ENCODE measurements around the gene TOMM40L.

TOMM40L gene

DNA sequence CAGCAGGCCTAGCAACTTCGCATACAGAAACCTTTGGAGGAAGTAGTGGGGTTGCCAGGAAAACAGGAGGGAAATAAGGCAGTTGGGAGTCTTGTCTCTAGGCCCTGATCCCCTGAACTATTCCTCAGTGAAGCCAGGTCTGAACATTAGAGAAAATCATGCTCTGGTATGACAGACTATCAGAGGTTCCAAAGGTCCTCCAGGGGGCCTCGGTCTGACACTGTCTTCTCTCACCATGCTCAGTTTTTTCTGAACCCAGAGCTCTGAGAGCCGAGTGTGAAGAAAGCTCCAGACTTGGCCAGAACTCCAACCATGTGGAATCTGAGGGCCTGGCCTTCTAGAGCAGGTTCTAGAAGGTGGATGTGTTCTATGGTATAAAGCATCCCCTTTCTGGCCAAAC, 4.0 kb downstream of the TOMM40L start:
- TF ChIP-seq CTCF (IDR thresholded peaks at IDR 0.05; ENCODE audit: low read length, missing control alignments), result no peak
- DNase-seq (ENCODE audit: low read depth), result peak; percentile 13
- no peak overlapping the region for H3K4me3 ChIP-seq (replicated peaks; ENCODE audit: low read depth, low read length)

GRCh38 chr1:161230762-161231161, 4.9 kb downstream of the TOMM40L start:
- no peak for DNase-seq (ENCODE audit: low read depth)
- no peak for TF ChIP-seq CTCF (IDR thresholded peaks at IDR 0.05; ENCODE audit: low read length, missing control alignments)
- no peak overlapping the region for H3K4me3 ChIP-seq (replicated peaks; ENCODE audit: low read depth, low read length)

DNA sequence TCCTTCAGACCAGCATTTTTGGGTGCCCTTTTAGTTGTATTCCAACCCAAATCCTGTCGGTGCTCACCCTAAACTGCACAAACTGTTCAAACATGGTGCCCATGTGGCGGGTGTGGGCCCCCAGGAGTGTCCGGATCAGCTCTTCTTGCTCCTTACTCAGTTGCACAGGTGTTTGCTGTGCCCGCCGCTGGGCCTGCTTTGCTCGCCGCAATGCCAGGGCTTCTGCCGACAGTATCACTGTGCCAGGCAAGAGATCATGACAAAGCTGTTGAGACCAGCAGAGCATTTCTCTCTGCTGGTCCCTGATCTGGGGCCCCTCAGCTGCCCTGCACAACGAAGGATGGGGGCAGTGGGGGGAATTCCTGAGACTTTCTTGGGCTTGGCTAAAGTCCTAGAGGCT, 7.2 kb downstream of the TOMM40L start:
- no peak for TF ChIP-seq CTCF (IDR thresholded peaks at IDR 0.05; ENCODE audit: low read length, missing control alignments)
- DNase-seq (ENCODE audit: low read depth), result no peak
- H3K4me3 ChIP-seq (replicated peaks; ENCODE audit: low read depth, low read length), result no peak overlapping the region

DNA sequence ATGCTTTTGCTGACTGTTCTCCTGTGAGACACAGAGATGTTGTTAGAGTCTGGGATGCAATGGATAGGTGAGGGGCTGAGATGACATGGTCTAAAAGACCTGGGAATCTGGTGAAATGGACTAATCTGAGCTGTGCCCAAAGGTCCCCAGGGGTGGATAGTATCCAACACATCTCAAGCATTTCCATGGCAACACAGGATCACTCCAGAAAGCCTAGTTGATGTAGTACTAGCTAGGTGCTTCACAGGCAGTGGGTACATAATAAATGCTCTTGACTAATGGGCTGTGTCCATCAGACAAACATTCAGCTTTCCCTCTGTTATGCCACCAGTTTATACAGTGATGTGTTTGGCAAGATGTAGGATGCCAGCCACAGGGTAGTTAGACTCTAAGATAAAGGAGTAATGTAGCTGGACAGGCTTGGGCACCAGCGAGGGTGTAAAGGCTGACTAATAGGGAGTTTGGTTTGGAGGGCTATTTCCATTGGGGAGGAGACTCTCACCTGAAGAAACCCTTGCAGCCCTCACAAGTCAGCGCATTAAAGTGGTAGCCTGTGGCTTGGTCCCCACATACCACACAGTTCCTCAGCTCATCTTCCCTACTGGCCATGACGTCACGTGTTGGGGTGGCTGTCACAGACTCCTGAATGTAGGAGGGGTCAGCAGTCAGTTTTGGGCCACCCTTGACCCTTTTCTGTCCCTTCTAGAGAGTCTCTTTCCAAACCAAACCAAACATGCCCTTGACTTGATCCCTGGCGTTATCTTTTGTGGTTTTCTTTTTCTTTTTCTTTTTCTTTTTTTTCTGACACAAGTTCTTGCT, 10.3 kb downstream of the TOMM40L start:
- no peak for DNase-seq (ENCODE audit: low read depth)
- TF ChIP-seq CTCF (IDR thresholded peaks at IDR 0.05; ENCODE audit: low read length, missing control alignments), result no peak
- H3K4me3 ChIP-seq (replicated peaks; ENCODE audit: low read depth, low read length), result no peak overlapping the region

DNA sequence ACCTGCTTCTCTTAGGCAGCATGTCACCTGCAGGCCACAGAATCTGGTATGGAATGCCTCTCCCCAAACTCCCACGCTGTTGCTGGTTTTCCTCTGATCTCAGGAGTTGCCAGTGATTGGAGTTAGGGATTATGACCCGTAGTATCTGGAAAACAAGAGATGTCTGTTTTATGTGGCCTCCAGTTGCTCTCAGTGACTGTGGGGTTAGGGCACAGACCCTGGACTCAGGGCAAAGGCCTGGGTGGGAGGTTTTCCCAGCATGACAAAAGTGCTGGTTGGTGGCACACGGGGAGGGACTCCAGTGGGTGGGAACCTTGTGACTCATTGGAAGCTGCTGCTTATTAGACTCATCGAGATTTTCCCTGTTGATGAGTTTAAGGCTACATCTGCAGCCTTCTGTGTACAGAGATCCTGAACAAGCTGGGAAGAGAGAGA, 12.2 kb downstream of the TOMM40L start, which contains the start of gene NR1I3:
NR1I3 (minus strand) TSS at position 165 of the 435 bp plus-strand sequence. CDS start 1,638 bp downstream, outside the sequence.
- no peak within 1 kb of the TSS for H3K4me3 ChIP-seq (replicated peaks; ENCODE audit: low read depth, low read length)
- no peak for TF ChIP-seq CTCF (IDR thresholded peaks at IDR 0.05; ENCODE audit: low read length, missing control alignments)

DNA sequence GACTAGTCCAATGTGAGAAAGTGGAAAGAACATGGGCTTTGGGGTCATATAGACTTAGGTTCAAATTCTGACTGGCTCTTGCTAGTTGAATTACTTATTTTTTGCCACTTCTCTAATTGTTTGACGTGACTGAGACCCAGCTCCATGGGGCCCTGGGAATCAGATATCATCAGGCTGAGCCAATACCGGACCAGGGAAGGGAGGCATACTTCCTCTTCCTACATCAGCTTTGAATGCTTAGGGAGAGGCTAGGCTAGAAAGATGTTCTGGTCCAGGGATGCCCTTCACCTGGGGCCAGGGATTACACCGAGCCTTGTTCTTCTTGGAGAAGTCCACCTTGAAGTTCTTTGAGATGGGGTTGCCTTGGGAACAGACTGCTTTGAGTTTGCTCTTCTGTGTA, 15.8 kb downstream of the TOMM40L start:
- TF ChIP-seq CTCF (IDR thresholded peaks at IDR 0.05; ENCODE audit: low read length, missing control alignments), result no peak
- DNase-seq (ENCODE audit: low read depth), result no peak

More for the DNA sequence above, 12.2 kb downstream of the TOMM40L start, which contains the start of gene NR1I3:
- DNase-seq (ENCODE audit: low read depth), result no peak

DNA sequence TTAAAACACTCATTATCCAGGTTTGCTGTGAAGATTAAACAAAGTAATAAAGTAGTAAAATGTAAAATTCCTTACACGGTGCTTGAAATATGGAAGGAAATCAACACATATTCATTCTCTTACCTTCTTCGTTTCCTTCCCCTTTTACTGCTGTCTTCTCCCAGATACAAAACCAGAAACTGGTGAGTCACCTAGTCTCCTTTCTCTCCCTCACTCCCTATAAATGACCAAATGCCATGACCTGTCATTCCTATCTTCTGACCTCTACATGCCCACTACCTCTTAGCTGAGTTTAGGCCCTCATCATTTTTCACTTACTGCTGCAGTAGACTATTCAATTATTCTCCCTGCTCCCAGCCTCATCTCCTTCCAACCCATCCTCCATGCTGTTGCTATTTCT, 16.5 kb downstream of the TOMM40L start:
- no peak for TF ChIP-seq CTCF (IDR thresholded peaks at IDR 0.05; ENCODE audit: low read length, missing control alignments)
- H3K4me3 ChIP-seq (replicated peaks; ENCODE audit: low read depth, low read length), result no peak overlapping the region
- no peak for DNase-seq (ENCODE audit: low read depth)

More for the DNA sequence above, 15.8 kb downstream of the TOMM40L start:
- no peak overlapping the region for H3K4me3 ChIP-seq (replicated peaks; ENCODE audit: low read depth, low read length)
